IMR-90 (cell line): ENCODE measurements around the gene C19orf47. TPM values are rescaled to one million over a fixed set of nuclear protein-coding genes. Genes with fewer than 3 reads are reported as not detected.

Experiments used
- ATAC-seq: fragments of 200-7000 bp; cut with Tn5 transposase; 2 replicates; pipeline ENCODE4 v1.9.1; 2020; ENCODE audit warnings: low read depth, mild to moderate bottlenecking, moderate library complexity
- BruUV-seq: library from RNA; stranded (reverse); fragments of 400-500 nt; replicated peaks from 2 replicates; lab custom pipeline; 2021; lab: Mats Ljungman, UMichigan
- CTCF ChIA-PET: fragments of 300-600 bp; formaldehyde crosslinking; extraction: SDS; loops from one replicate; lab custom pipeline; 2021; ENCODE audit warnings: antibody characterized with exemption; lab: Yijun Ruan, JAX
- POLR2A ChIA-PET: fragments of 300-600 bp; sonication (Branson Sonifier 250); formaldehyde crosslinking; loops from one replicate; lab custom pipeline; 2022; ENCODE audit warnings: antibody characterized with exemption; ENCODE audit not compliant: unreplicated experiment; lab: Charles Lee
- DNase-seq: peaks from one replicate; pipeline ENCODE4 v3.0.0; 2013
- H2AFZ ChIP-seq: replicated peaks from 2 replicates; pipeline ENCODE3; 2013; ENCODE audit warnings: low read length, mild to moderate bottlenecking; ENCODE audit not compliant: poor library complexity
- H2AK5ac ChIP-seq: 2 replicates; pipeline ENCODE4 v1.6.1; 2013; ENCODE audit warnings: low read depth, low read length, inconsistent platforms
- H2AK9ac ChIP-seq: replicated peaks from 2 replicates; pipeline ENCODE3; 2013; ENCODE audit warnings: mild to moderate bottlenecking, low read depth, low read length, moderate library complexity; ENCODE audit not compliant: poor library complexity
- H2BK120ac ChIP-seq: 2 replicates; pipeline ENCODE4 v1.6.1; 2013; ENCODE audit warnings: low read depth, low read length, inconsistent platforms
- H2BK15ac ChIP-seq: 3 replicates; pipeline ENCODE4 v1.6.1; 2013; ENCODE audit warnings: low read depth, low read length, inconsistent platforms
- H2BK20ac ChIP-seq: 2 replicates; pipeline ENCODE4 v1.6.1; 2013; ENCODE audit warnings: low read depth, mild to moderate bottlenecking, inconsistent platforms, low read length, moderate library complexity
- H2BK5ac ChIP-seq: 2 replicates; pipeline ENCODE4 v1.6.1; 2013; ENCODE audit warnings: mild to moderate bottlenecking, low read depth, low read length, inconsistent platforms; ENCODE audit not compliant: poor library complexity, severe bottlenecking
- H3K14ac ChIP-seq: replicated peaks from 2 replicates; pipeline ENCODE4 v1.6.1; 2013; ENCODE audit warnings: low read depth, low read length, inconsistent platforms
- H3K18ac ChIP-seq: 2 replicates; pipeline ENCODE4 v1.6.1; 2013; ENCODE audit warnings: low read depth, low read length, control low read depth
- H3K23ac ChIP-seq: 2 replicates; pipeline ENCODE4 v1.6.1; 2013; ENCODE audit warnings: low read depth, low read length, inconsistent platforms
- H3K27ac ChIP-seq: 2 replicates; pipeline ENCODE4 v1.5.1; 2013; ENCODE audit warnings: mild to moderate bottlenecking, control low read depth, low read length; ENCODE audit not compliant: insufficient read depth
- H3K27me3 ChIP-seq: 2 replicates; pipeline ENCODE4 v1.6.1; 2013; ENCODE audit warnings: low read length; ENCODE audit not compliant: control insufficient read depth, insufficient read depth
- H3K36me3 ChIP-seq: 2 replicates; pipeline ENCODE4 v1.6.1; 2013; ENCODE audit warnings: low read length, mixed read lengths; ENCODE audit not compliant: control insufficient read depth, insufficient read depth
- H3K4ac ChIP-seq: 2 replicates; pipeline ENCODE4 v1.6.1; 2013; ENCODE audit warnings: low read depth, low read length, inconsistent platforms
- H3K4me1 ChIP-seq: 2 replicates; pipeline ENCODE4 v1.6.1; 2013; ENCODE audit warnings: low read length, mixed read lengths; ENCODE audit not compliant: control insufficient read depth, insufficient read depth
- H3K4me2 ChIP-seq: 2 replicates; pipeline ENCODE4 v1.6.1; 2013; ENCODE audit warnings: low read depth, mild to moderate bottlenecking, control low read depth, low read length, moderate library complexity
- H3K4me3 ChIP-seq: 2 replicates; pipeline ENCODE4 v1.5.1; 2013; ENCODE audit warnings: low read depth, mild to moderate bottlenecking, control low read depth, low read length, moderate library complexity; ENCODE audit not compliant: insufficient read depth
- H3K56ac ChIP-seq: 2 replicates; pipeline ENCODE4 v1.6.1; 2013; ENCODE audit warnings: low read length, inconsistent platforms; ENCODE audit not compliant: insufficient read depth; ENCODE audit errors: extremely low read depth
- H3K79me1 ChIP-seq, 2 experiments: 2 replicates each; pipeline ENCODE4 v1.6.1; 2013; ENCODE audit warnings: low read length in 2 of 2, inconsistent platforms in 1 of 2, low read depth in 1 of 2
- H3K9ac ChIP-seq: 2 replicates; pipeline ENCODE4 v1.6.1; 2013; ENCODE audit warnings: low read depth, low read length, control low read depth
- H3K9me1 ChIP-seq: 2 replicates; pipeline ENCODE4 v1.6.1; 2013; ENCODE audit warnings: low read length, inconsistent platforms; ENCODE audit not compliant: insufficient read depth
- H3K9me3 ChIP-seq: 2 replicates; pipeline ENCODE4 v1.6.1; 2013; ENCODE audit warnings: low read length; ENCODE audit not compliant: control insufficient read depth, insufficient read depth
- H4K20me1 ChIP-seq: 2 replicates; pipeline ENCODE4 v1.6.1; 2013; ENCODE audit warnings: low read length, inconsistent platforms; ENCODE audit not compliant: insufficient read depth
- H4K5ac ChIP-seq: 2 replicates; pipeline ENCODE4 v1.6.1; 2013; ENCODE audit warnings: mild to moderate bottlenecking, low read depth, low read length, control low read depth
- H4K8ac ChIP-seq, 2 experiments: 2 replicates each; pipeline ENCODE4 v1.6.1; 2013; ENCODE audit warnings: low read depth in 2 of 2, low read length in 2 of 2, control low read depth in 1 of 2, inconsistent platforms in 1 of 2
- H4K91ac ChIP-seq: 2 replicates; pipeline ENCODE4 v1.6.1; 2013; ENCODE audit warnings: low read depth, low read length, inconsistent platforms; ENCODE audit not compliant: insufficient read depth
- BHLHE40 ChIP-seq: fragments of 150-350 bp; IDR thresholded peaks from 2 replicates; pipeline ENCODE4 v1.6.1; 2016; ENCODE audit warnings: mild to moderate bottlenecking, low read depth, low read length
- CEBPB ChIP-seq: IDR thresholded peaks from 2 replicates; pipeline ENCODE4 v1.6.1; 2012; ENCODE audit warnings: low read depth, low read length, improper control_type of control experiment
- CTCF ChIP-seq: conservative IDR thresholded peaks from 2 replicates; pipeline ENCODE4 v1.5.1; 2012; ENCODE audit warnings: mild to moderate bottlenecking, low read depth, low read length, improper control_type of control experiment
- MAZ ChIP-seq: IDR thresholded peaks from 2 replicates; pipeline ENCODE4 v1.6.1; 2012; ENCODE audit warnings: low read depth, mild to moderate bottlenecking, low read length, improper control_type of control experiment, moderate library complexity, borderline replicate concordance
- RFX5 ChIP-seq: IDR thresholded peaks from 2 replicates; pipeline ENCODE4 v1.8.0; 2012; ENCODE audit warnings: low read depth, mild to moderate bottlenecking, low read length, moderate library complexity
- WGBS, 2 experiments: methylation state at CpG; one replicate each; pipeline versions ENCODE4 v1.1.5 to v1.1.7; 2013; ENCODE audit warnings: missing lambda C conversion rate in 2 of 2; ENCODE audit not compliant: insufficient read length in 1 of 2; ENCODE audit errors: extremely low coverage in 2 of 2; 5-methylcytosine and 5-hydroxymethylcytosine counted together
- dilution Hi-C: fragments of 300-500 bp; cut with HindIII; formaldehyde crosslinking; loops from one replicate; pipeline ENCODE4 v1.14.3; 2018; ENCODE audit warnings: low sequenced_read_pairs; ENCODE audit not compliant: unreplicated experiment
- in situ Hi-C: fragments of 300-500 bp; cut with MboI; formaldehyde crosslinking; loops from 3 replicates; pipeline ENCODE4 v1.14.3; 2019; ENCODE audit warnings: low sequenced_read_pairs, inconsistent platforms, mixed read lengths
- intact Hi-C: fragments of 100-400 bp; cut with micrococcal nuclease; formaldehyde crosslinking; loops from 2 replicates; pipeline ENCODE4 v1.10.0; 2022
- polyA plus RNA-seq, 3 experiments: library from polyadenylated mRNA; depleted of rRNA; stranded (reverse); fragments of >200 nt; gene quantifications; 2 replicates each; pipeline ENCODE4 v1.2.3, GENCODE V29; 2012; ENCODE audit warnings: low replicate concordance in 1 of 3
- total RNA-seq: library from RNA; depleted of rRNA; stranded (reverse); fragments of >200 nt; gene quantifications from 2 replicates; pipeline ENCODE4 v1.2.3, GENCODE V29; 2012

Gene C19orf47
- total and polyA plus RNA-seq, 2 of the 4 experiments (the other 2 are of a cell fraction): 3.6 to 16.3 TPM

DNA sequence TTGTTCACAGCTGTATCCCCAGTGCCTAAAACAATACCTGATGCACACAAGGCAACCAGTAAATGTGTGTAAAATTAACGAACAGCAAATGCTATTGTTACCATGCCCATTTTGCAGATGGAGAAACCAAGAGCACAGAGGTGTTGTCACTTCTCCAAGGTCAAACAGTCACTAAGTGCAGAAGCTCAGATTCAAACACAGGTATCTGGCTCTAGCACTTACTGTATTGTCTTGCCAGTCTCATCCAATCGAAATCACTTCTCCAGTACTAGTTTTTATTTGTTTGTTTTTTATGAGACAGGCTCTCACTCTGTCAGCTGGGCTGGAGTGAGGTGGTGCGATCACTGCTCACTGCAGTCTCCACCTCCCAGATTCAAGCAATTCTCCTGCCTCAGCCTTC is 14.0 kb upstream of the C19orf47 start:
- no CpG with 5 or more reads among the region's 3 CpGs for WGBS, 2 experiments
- TSS peak; percentile 5 for BruUV-seq

More for the DNA sequence above, 14.0 kb upstream of the C19orf47 start:
- Histone ChIP-seq H3K4me3 (no peak overlapping the region), H3K23ac (no peak overlapping the region), H2AFZ (no peak overlapping the region), H3K56ac (no peak overlapping the region), H2BK5ac (no peak overlapping the region), H2BK15ac (no peak overlapping the region), H3K14ac (no peak overlapping the region), H3K27me3 (no peaks in the 10 kb centered on the region), H2AK5ac (no peak overlapping the region), H3K18ac (no peak overlapping the region), H3K4me1 (peaks cover 15% of the 10 kb centered on the region), H3K9ac (no peak overlapping the region), H4K20me1 (0 out of 2 replicates have a peak, but pooled peaks cover 3% of the 10 kb centered on the region), H3K79me1 (peaks cover 5 to 42% of the 10 kb centered on the region in 2 experiments), H2BK120ac (no peak overlapping the region), H2BK20ac (no peak overlapping the region), H3K4ac (no peak overlapping the region), H3K36me3 (peaks cover 11% of the 10 kb centered on the region), H4K8ac (no peak overlapping the region), H2AK9ac (no peak overlapping the region), H4K5ac (no peak overlapping the region), H3K27ac (no peak overlapping the region), H3K9me3 (no peaks in the 10 kb centered on the region), H3K9me1 (peaks cover 16% of the 10 kb centered on the region), H4K91ac (no peak overlapping the region), H3K4me2 (no peak overlapping the region)
- TF ChIP-seq CEBPB (no peak), RFX5 (no peak), MAZ (no peak), BHLHE40 (no peak), CTCF (no peak)
- intact Hi-C loops: no loop called here
- in situ Hi-C loops: no loop called here
- CTCF ChIA-PET: no interaction called here
- ATAC-seq (no peak), DNase-seq (no peak)
- dilution Hi-C loops: no loop called here
- POLR2A ChIA-PET: no interaction called here
